AG20443 (cell line): ENCODE measurements around the gene TRPM1.
A peak's percentile ranks its signal among the peaks of the same experiment; 100 is the strongest.

ENCODE experiments used
- DNase-seq: peaks from one replicate; pipeline ENCODE4 v3.0.0; 2012; ENCODE audit warnings: low spot score, mixed read lengths

The TRPM1 gene

GRCh38 chr15:31049111-31049510 is 52.4 kb downstream of the TRPM1 start:
- no peak for DNase-seq

- DNase-seq, result no peak
Observed at GRCh38 chr15:31047437-31047836, 54.1 kb downstream of the TRPM1 start.

DNA sequence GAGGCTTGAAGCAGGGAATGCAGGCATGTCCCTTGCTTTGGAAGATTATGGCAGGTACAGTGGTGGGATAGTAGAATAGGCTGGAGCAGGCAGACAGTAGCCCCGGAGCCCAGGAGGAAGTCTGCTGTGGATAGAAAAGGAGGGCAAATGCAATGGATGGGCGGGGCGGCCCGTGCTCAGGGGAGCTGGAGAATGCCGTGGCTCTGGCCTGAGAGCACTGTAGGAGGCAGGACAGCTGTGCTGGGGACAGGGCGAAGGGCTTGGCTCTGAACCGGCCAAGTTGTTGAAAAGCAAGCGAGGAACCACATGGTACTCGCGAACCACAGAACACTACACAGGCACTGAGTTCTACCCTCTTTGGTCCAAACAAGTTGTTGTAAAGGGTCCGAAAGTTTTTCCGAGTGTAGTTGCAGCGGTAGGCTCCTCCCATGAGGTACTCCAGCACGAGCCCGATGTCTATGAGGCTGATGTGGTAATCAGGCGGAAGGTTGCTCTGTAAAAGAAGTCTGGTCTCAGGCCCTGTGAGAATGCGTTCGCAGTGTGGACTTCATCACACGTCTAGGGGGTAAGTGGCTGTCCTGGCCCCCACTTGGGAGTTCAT is 54.7 kb downstream of the TRPM1 start:
- no peak for DNase-seq

DNA sequence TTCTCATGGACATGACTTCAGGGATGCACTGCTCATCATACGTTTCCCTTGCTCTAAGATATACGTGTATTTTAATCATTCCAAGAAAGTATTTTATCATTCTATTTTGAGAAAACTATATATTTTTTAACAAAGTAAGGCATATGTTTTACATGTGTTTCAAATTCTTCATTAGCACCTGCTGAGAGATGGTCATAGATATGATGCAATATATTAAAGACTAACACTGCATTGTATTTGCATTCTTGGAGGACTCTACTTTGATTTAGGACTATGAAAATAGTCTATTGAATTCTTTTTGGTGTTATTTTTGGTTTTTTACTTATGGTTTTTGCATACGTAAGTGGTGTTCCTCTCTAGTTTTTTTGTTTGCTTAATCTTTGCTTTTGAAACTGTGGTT is 55.9 kb downstream of the TRPM1 start:
- no peak for DNase-seq

- no peak for DNase-seq
Observed at GRCh38 chr15:31042751-31043150, 58.8 kb downstream of the TRPM1 start.

- DNase-seq, result no peak
Observed at GRCh38 chr15:31041610-31042009, 59.9 kb downstream of the TRPM1 start.

DNA sequence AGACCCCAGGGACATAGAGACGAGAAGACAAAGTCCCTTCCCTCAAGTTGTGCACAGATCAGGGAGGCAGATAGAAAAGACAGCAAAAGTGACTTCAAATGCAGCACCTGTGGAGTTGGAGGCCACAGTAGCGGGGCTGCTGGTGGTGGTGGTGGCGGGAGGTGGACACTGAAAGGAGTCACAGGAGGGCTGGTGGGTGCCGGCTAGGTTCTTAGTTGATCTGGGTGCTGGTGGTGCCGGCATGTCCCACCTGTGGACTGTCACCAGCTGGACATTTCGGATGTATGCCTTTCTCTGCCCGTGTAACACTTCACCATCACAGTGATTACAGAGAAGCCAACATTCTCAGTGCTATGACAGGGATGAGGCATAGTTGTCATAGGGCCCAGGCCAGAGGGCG is 60.9 kb downstream of the TRPM1 start:
- DNase-seq, result no peak

- DNase-seq, result no peak
Observed at GRCh38 chr15:31039961-31040360, 61.6 kb downstream of the TRPM1 start.

GRCh38 chr15:31037731-31038477 is 63.6 kb downstream of the TRPM1 start:
- no peak for DNase-seq

DNA sequence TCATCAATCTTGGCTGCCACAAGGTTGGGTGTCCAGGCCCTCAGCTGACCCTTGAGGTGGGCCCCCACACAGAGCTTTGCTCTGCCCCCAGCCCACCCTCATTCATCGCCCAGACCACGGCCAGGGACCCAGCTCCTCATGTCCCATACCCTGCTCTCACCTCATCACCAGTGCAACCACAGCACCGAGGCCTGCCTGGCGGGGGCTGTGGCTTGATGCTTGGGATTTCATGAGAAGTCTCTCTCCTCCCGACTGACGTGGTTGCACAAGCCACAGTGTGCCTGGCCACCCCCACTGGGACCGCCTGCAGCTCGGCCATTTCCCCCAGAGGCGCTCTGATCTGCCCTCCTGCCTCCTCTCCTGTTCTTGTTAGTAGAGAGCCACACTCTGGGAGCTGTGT is 64.7 kb downstream of the TRPM1 start:
- no peak for DNase-seq

- no peak for DNase-seq
Observed at GRCh38 chr15:31035610-31036009, 65.9 kb downstream of the TRPM1 start.

DNA sequence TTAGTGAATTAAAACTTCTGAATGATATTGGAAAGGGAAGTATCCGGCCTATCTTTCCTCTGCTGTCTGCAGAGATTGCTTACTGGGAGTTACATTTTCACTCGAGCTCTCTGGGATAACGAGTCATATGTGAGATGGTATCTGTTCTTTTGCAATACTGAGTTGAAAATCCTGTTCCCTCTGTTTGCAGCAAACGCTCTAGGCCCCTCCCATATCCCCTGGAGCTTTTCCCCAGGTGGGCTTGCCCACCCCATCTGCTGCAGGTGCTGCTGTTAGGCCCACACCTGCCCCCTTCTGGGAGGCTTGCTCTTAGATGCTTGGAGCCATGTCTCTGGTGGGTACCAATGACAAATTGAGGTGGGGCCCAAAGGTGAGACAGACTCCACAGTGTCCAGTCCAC is 67.4 kb downstream of the TRPM1 start:
- DNase-seq, result peak; percentile 31

DNA sequence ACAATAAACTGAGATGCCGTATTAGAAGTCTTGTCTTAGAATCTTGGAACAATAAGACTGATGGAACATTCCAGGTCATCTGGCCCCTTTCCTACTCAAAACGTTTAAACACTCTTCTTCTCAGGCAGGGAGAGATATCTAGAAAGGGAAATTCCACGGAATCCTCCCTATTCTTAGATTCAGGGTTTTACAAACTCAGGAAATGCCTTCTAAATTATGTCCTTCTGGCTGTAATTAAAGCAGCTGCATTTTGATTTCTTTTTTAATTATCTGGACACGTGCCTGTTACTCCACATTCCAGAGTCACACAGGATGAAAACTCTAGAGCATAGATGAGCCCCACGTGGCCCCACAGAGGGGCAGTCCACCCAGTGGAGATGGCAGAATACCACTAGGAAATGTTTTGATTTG is 68.6 kb downstream of the TRPM1 start:
- DNase-seq, result peak; percentile 58

DNA sequence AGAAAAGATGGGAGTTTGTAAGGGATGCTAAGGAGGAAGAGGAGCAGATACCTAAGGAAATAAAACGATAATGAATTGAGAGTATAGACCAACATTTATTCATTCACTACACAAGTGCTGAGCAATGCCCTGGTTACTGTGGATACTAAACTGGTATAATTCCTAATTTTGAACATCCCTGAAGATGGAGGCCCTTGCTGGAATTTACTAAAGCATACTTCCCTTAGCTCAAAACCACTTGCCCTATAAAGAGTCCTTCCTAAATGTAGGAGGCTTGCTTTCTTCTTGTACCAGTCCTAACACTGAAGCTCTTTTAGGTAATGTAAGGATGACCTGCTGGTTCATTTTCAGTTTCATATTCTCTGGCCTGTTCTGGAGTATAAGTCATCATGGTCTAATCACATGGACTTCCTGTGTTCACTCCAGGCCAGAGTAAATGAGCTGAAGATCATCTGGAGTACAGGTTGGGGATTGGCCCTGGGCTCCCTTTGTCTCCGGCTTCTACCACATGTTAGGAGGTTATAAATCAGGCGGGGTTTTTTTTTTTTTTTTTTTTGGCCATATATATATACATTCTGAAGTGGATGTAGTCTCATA is 70.0 kb downstream of the TRPM1 start:
- no peak for DNase-seq

DNA sequence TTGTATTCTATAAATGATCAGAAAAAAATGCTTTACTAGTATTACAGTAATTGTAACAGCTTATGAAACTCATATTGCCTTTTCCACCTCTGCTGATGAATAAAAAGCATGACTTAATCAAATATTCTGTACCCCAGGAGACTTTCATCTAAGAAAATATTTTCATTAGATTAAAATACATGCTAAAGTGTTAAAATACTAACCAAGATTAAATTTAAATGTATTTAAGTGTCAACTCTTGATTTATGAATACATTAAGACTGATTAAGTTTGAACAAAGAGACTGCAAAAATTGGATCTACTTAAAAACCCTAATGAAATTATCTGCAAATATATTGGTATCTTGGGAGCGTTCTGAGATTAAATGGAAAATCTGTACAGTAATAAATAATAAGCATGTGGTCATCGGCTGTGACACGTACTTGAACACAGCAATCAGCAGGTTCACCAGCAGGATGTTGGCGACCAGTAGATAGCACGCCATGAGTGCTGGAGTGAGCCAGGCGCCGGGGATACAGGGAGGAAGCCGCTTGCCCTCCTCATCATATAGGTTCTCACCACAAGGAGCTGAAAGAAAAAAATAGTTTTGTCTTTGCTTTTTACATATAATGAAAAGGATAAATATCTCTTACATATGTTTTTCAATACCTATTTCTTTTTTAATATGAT is 73.5 kb downstream of the TRPM1 start:
- no peak for DNase-seq

DNA sequence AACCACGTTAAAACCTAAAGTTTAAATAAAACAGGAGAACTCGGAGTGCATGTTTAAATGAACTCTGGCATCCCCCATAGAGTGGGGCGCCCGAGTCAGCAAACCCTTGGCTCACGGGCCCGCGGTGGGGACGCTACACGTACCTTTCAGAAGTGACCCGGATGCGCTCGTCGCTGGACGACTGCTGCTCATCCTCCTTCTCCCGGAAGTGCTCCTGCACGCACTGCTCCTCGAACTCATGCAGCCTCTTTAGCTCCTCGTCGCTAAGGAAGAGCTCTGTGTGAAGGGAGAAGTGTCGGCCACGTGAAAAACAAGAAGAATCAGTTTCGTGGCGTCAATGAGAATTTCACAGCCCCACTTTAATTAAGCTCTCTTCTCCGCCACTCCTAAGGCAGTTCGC is 75.5 kb downstream of the TRPM1 start:
- no peak for DNase-seq

- no peak for DNase-seq
Observed at GRCh38 chr15:31024979-31025378, 76.5 kb downstream of the TRPM1 start.

GRCh38 chr15:31024330-31024729 is 77.2 kb downstream of the TRPM1 start:
- peak; percentile 91 for DNase-seq

DNA sequence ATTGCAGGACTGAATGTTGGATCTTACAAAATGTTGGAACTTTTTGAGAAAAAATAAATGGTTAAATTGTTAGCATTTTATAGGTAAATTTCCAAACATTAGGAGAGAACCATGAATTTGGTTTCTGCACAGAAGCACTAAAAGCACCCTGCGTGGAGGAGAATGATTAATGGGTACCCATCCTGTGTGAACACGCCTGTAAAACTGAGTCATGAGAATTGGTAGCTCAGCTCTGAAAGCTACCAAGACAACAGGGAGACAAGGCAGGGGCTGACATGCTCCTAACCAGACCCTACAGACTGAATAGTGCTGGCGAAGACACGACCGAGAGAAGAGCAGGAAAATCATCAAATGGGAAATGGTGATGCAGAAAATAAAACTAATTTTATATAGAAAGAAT is 77.7 kb downstream of the TRPM1 start:
- no peak for DNase-seq

DNA sequence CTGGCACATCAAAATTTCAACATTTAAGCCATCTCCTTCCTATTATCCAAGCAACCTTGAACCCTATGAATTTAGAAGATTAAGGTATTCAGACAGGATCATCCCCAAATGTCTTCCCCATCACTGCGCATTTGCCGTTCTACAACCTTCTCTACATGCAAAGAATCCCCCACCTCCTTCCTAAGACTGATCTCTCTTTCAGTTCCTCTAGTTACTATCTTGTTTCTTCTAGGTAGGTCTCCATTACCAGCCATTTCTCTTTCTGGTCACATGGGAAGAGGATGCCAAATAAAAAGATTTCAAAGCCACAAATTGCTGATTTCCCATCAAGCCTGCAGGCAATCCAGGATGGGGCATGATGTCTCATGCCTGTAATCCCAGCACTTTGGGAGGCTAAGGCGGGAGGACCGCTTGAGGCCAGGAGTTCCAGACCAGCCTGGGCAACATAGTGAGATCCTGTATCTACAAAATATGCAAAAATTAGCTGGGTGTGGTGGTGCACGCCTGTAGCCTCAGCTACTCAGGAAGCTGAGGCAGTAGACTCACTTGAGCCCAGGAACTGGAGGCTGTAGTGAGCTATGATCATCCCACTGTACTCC is 80.4 kb downstream of the TRPM1 start:
- no peak for DNase-seq

DNA sequence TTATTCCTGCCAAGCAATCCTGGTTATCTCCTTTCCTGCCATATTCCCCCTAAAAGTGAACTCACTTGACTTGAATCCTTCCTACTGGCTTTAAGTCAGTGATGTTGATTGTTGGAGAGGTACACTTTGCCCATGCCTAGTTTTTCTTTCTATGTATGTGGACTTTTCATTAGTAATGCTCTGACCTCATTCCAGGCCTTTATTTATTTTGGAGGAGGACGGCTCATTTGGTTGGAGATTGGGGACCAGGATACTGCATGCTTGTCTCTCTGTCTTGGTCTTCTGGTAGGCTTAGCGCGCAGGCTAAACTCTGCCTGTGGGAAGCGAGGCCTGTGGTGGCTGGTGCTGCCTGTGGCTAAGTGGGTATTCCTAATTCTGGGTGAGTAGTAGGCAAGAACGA is 81.0 kb downstream of the TRPM1 start:
- no peak for DNase-seq

DNA sequence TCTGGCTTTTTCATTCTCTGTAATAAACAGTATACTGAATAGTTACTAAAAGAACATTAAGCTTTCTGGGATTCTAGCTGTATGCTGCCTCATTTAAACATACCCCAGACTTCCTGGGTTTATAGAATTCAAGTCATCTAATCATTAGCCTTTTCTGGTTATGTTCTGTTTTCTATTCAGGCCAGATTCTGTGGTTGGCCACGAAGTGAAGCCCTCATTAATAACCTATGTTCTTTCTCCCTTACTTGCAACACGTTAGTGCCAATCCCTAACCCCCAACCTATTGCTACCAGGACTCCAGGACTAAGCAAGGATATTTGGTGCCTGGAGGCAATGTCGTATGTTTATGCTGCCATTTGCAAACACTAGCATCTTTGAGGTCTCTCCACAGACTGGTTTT is 81.5 kb downstream of the TRPM1 start:
- no peak for DNase-seq

GRCh38 chr15:31017311-31017710 is 84.2 kb downstream of the TRPM1 start:
- no peak for DNase-seq
